Fibroblast of peridontal ligament (primary cell): ENCODE data around the gene AKAP13.

ENCODE experiments used
- DNase-seq: peaks from one replicate; pipeline ENCODE4 v3.0.0-alpha.2; 2010; ENCODE audit errors: extremely low read depth

The AKAP13 gene

DNA sequence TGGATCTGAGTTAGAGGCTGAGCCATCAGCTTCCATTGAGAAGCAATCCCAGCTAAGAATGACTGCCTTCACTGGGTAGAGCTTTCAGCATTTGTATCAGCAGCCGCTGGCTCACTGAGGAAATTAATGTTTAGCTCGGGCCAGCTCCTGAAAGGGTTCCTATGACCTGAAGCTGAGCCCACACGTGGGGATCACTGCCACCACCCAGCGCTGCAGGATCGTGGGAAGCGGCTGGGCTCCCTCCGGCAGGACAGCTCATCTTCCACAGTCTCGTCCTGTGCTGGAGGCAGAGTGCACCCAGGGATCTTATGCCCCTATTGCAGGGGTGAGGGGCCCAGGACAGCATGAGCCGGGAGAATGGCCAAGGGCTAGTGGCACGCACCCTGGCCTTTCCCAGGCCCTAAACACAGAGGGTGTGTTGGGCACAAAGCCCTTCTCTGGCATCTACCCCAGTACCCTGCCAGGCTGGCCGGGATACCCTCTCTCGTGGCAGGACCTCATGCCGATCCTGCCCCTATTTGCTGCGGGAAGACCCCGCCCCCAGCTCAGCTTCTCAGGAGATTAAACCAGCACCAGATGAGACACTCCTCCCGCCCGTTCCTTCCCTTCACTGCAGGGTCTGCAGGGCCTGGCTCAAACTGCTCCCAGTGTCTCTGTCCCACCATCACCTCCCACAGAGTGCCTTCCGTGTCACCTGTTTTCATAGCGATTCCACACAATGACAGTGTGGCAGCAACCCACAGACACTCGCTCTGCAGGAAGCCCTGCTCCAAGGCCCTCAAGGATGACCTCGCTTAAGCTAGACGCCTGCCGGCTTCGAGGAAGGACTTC lies 385.8 kb downstream of the AKAP13 start:
- DNase-seq, result no peak

GRCh38 chr15:85767785-85768529 lies 387.6 kb downstream of the AKAP13 start:
- no peak for DNase-seq

DNA sequence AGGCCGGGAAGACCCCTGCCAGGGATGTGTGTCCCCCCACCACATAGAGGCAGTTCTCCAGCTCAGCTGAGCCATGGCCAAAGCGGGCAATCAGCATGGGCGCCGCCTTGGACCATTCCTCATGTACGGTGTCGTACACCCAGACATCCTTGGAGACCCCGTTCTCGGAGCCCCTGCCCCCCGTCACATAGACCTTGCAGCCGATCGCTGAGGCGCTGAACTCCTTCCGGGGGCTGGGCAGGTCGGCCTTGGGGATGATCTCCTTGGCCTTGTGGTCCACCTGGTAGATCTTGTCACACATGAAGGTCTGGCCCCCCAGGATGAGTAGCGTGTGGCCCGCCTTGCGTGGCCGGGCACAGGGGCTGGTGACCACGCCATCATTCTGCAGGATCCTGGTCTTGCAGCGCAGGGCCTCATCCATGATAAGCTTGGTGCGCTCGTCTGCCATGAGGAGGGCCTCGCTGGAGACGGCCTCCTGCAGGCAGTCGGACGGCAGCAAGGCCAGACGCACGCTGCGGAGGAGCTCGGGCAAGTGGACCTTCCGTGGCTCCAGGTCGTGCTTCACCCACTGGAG lies 388.3 kb downstream of the AKAP13 start:
- DNase-seq, result no peak

DNA sequence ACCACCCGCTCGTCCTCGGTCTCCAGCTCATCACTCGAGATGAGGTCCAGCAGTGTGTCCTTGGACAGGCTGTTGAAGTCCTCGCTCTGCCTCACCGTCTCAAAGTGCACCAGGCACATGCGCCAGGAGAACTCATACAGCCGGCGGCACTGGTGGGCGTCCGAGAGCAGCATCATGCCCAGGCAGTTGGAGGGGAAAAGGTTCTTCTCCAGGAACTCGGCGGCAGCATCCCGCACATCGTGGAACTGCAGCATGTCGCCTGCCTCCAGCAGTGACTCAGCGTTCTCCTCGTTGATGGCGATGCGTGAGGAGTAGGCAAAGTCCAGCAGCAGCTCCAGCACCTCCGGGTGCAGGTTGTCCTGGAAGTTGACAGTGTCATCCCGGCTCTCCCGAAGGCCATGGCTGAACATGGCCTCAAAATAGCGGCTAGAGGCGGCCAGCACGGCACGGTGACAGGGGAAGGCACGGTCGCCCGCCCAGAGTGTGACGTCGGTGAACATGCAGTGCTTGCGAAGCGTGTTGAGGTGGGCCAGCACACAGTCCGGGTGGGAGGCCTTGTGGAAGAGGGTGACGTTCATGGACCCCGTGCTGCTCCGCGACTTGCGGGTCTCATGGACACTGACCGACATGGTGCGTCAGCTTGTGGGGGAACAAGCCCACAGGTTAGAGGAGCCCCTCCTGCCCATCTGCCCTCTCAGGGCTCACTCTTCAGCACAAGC lies 388.9 kb downstream of the AKAP13 start:
- no peak for DNase-seq

DNA sequence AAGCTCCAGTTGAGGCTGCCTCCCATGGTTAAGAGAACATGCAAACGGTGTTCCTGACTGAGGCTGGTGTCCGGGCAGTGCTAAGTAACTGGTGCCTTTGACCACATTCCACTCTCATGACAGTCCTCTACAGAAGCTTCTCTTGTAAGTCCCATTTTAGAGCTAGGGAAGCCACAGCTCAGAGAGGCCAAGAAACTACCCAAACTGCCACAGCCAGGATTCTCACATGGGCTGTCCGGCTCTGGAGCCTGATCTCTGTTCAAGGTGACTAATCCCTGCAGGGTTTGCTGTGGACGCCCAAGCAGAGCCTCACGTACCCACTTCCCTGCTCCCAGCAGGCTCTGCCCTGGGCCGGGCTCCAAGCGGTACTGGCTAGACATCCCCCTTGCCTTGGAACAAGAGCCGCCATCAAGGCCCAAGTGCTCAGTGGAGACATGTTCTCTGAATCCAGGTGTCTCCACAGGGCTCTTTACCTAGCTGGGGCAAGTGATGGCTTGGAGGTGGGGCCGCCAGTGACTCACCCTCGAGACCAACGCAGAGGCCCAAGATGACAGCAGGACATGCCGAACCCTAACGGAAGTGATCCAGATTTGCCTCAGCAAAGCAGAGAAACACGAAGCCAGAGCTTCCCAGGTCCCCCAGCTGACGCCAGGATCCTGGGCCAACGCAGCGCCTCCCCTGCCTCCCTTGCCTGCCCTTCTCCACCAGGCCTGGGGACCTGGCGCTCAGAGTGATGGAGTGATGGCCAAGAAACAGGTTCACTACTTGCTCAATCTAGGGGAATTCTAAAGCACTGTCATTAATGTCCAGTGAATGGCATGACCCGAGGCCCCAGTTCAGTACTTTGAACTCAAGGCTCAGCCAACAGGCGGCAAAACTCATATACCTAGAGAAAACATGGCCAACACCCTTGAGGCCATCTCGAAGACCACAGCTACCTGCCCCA lies 390.0 kb downstream of the AKAP13 start:
- DNase-seq, result no peak

DNA sequence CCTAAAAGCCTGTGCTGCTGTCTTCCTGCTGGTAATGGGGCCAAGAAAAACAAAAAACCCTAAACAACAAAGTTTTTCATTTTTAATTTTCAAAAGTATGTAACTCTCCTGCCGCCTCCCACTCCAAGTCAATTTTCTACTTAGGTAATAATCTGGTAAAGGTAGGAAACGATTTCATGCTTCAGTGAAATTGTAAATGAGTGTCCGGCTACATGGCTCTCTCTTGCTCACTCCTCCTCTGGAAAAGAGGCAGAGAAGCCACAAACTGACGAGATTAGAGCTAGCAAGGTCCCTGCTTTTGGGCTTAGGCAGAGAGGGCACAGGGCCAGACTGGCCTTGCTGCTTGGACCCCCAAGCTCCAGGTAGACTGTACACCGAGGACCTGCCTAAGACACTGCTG lies 390.9 kb downstream of the AKAP13 start:
- DNase-seq, result no peak

GRCh38 chr15:85771781-85772445 lies 391.5 kb downstream of the AKAP13 start:
- DNase-seq, result peak; percentile 27

- DNase-seq, result no peak
These were observed 392.3 kb downstream of the AKAP13 start for GRCh38 chr15:85772668-85773067.

GRCh38 chr15:85773249-85773648 lies 392.8 kb downstream of the AKAP13 start:
- no peak for DNase-seq

DNA sequence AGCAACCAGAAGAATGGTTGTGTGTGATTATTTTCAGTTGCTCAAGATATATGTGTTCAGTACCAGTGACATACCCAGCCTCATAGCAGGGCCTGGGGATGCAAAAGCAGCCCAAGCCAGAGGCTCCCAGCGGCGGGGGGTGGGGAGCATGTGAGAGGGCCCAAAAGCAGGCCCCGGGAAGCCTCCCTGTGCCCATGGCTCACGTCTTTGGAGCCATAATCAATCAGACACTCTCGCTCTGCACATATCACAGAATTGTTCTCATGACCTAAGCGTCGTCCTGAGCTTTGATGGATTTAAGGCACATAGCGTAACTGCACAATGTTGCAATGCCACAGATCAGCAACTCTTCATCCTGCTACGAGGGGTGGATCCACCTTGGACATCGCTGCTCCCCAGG lies 393.6 kb downstream of the AKAP13 start:
- DNase-seq, result no peak

DNA sequence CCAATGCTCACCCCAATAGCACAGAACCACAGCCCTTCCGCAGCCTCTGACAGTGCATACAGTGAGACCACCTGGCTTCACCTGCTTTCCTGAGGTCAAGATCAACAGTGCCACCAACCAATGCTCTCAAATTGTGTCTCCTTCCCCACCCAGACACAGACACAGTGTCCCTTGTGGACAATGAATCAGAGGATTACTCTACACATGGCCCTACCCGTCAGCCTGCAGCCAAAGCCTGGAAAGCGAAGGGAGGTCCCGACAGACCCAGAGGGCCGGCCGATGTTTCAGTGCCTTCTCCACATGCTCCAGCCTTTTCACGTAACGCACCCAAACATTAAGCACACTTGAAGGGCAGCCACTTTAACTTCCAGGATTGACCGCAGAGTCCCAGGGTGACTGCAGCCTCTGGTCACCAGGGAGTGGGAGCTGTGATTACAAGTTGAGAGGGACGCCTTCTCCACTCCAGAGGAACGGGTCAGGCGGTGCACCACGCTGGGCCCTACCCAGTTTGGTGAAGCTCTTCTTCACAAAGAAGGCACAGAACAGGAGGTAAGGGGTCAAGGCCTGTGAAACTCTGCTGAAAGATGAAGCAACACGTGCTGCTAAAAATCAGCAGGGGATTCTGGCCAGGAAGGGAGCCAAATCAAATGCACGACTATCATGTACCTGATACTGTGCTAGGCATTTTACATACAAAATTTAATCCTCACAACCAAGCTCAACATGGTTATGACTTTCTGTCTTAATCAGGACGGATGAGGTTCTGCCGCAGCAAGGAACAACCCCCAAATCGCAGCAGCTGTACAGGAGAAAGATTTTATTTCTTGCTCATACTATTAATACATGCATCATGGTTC lies 397.1 kb downstream of the AKAP13 start:
- DNase-seq, result no peak

GRCh38 chr15:85778107-85778776 lies 397.8 kb downstream of the AKAP13 start:
- DNase-seq, result no peak

DNA sequence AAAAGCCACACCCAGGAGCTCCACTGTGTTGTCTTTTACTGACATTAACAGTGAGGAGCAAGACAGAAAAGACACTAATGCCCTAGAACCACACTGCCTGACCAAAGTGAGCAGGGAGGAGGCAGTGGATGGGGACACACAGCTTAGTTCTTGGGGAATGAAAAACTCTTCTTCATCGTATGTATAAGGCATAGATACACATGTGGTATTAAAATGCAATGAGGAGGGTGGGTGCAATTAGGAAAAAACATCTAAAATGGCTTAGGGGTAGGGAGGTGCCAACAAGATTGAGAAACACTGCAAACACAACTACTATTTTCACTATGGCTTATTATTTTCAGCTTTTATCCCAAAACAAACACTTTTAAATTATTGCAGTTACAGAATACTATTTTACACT lies 398.8 kb downstream of the AKAP13 start:
- DNase-seq, result no peak

DNA sequence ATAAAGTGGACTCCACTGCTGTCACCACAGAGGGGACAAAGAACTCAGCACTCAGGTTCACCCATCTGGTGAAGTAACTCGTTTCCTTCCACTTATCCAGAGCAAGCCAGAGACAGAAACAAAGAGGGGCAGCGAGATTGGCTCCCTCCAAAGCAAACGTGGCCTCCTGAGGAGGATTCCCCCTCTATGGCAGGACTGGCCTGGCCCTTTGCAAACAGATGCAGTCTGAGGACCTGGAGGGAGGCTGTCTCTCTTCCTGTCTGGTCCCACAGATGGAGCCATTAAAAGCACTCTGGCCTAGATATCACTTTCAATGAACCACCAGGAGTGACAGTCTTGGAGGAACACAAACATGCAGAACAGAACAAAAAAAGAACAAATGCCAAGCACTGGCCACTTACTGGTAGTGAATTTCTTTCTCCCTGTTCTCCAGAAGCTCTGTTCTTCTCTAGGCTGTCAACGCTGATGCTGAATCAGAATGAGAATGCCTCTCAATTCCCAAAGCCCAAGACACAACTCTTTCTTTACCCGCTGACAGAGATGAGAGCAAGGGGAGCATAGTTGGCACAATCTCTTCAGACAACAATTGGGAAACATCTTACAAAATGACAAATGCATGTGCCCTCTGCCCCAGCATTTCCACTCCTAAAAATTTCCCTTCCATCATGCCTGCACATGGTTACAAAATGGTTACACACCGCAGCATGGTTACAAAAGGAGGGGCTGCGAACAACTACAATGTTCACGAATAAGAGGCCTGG lies 400.0 kb downstream of the AKAP13 start:
- no peak for DNase-seq

GRCh38 chr15:85781099-85781498 lies 400.7 kb downstream of the AKAP13 start:
- DNase-seq, result no peak

- no peak for DNase-seq
These were observed 401.7 kb downstream of the AKAP13 start for GRCh38 chr15:85782064-85782463.

DNA sequence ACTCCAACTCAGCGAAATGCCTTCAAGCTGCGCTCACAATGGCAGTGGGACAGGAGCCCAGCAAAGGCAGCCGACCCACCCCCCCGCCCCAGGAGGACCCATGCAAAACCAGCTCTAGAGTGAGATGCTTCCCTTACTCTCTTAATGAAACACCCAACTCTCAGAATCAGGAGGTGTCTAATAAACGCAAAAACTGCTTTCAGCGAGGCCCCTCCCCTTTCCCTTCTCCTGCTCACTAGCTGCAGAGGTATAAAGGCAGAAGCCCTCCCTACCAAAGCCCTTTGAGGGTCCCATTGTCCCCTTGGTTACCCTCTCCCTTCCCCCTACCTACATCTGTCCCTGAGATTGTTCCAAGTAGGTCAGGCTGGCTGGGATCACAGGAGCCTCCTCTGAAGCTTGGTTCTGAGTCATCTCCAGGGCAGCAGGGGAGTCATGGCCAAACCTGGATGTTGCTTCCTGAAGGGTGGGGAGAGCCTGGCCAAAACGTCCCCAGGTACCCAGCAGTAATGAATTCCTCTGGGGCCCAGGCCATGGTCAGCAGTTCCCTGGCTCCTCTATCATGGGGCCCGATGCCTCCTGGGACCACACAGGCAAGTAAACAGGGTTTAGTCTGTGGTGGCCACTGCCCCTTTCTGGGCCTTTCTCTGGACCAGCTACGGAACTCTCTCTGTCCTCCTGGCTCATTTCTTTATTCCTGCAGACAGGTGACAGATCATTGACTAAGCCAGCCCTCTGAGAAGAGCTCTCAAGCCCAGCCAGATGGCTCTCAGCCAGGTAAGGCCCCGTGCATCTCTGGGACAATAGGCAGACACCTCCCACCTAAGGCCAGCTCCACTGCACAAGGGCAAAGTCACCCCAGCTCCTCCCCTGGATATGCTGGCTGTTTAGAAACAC lies 405.7 kb downstream of the AKAP13 start:
- no peak for DNase-seq
